Measurements from ENCODE around the gene ASMTL. TPM values are rescaled to one million over a fixed set of nuclear protein-coding genes. Genes with fewer than 3 reads are reported as not detected.
"Not testable (repeated sequence)": the region's sequence is repeated elsewhere in the genome, so short reads cannot be mapped to it uniquely, and the experiment has no call there.

The ASMTL gene
- total RNA-seq, 1 donor from 2014 or later = 27.1 TPM

DNA sequence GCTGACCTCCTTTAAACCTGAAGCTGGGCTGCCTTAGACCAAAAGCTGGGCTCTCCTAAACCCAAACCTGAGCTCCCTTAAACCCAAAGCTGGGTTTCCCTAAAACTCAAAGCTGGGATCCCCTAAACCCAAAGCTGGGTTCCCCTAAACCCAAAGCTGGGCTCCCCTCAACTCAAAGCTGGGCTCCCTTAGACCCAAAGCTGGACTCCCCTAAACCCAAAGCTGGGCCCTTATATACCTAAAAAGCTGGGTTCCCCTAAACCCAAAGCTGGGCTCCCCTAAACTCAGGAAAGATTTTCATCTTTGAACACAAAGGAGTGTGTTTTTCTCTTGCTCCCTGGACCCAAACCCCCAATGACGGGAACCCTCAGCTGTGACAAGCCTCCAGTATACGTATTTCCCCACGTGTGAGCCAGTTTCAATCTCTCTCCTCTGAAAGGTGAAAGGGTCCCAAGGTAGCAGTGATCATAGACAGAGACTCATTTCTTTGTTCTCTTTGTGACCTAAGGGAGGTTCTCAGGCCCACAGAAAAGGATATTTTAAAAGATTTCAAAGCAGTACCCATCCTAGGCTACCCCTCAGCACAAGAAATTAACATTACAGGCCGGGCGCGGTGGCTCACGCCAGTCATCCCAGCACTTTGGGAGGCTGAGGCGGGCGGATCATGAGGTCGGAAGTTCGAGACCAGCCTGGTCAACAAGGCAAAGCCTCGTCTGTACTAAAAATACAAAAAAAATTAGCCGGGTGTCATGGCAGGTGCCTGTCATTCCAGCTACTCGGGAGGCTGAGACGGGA is 31.3 kb upstream of the ASMTL start:
- TF ChIP-seq CTCF (IDR thresholded peaks at IDR 0.05) = no peak
- H3K4me3 ChIP-seq = no peak overlapping the region
- peak in 1 of 2 donors; percentile 33 for DNase-seq (ENCODE audit: low spot score in 2 of 2)
- H3K36me3 ChIP-seq = no peaks in the 10 kb centered on the region
- H3K9me3 ChIP-seq = no peaks in the 10 kb centered on the region
- no peaks in the 10 kb centered on the region for H3K27me3 ChIP-seq
- H3K27ac ChIP-seq = no peak overlapping the region
- H3K4me1 ChIP-seq = no peaks in the 10 kb centered on the region
- intact Hi-C loops (cut with DNase I) = no loop called here

- H3K9me3 ChIP-seq; H3K27me3 ChIP-seq; H3K4me1 ChIP-seq; DNase-seq (ENCODE audit: low spot score in 2 of 2); intact Hi-C loops (cut with DNase I); H3K27ac ChIP-seq; H3K4me3 ChIP-seq; H3K36me3 ChIP-seq: not testable (repeated sequence)
Measured at GRCh38 chrX:1482530-1482928, 29.8 kb upstream of the ASMTL start.

GRCh38 chrX:1481636-1482529 is 29.2 kb upstream of the ASMTL start:
- Histone ChIP-seq H3K4me3 (no peak overlapping the region), H3K27ac (peak overlapping the region in 1 of 2 donors; percentile 28), H3K36me3 (no peaks in the 10 kb centered on the region), H3K4me1 (no peaks in the 10 kb centered on the region), H3K9me3 (no peaks in the 10 kb centered on the region), H3K27me3 (no peaks in the 10 kb centered on the region)
- TF ChIP-seq CTCF (IDR thresholded peaks at IDR 0.05) = no peak
- intact Hi-C loops (cut with DNase I) = no loop called here
- peak; percentile 53 to 80 for DNase-seq (ENCODE audit: low spot score in 2 of 2)

DNA sequence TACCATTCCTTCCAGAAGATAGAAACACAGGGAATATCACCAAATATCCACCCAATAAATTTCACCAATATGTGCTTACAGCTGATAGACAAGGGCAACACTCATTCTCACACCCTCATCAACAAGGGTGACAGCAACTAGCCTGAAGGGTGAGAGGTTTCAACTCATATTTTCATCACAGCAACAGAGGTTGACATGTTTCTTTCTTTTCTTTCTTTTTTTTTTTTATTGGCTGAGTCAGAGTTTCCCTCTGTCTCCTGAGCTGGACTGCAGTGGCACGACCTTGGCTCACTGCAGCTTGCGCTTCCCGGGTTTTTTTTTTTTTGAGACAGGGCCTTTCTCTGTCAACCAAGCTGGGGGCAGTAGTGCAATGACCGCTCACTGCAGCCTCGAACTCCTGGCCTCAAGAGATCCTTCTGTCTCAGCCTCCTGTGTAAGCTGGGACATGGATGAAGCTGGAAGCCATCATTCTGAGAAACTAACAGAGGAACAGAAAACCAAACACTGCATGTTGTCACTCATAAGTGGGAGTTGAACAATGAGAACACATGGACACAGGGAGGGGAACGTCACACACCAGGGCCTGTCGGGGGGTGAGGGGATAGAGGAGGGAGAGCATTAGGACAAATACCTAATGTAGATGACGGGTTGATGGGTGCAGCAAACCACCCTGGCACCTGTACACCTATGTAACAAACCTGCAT is 27.5 kb upstream of the ASMTL start:
- H3K27ac ChIP-seq = no peak overlapping the region
- peak in 1 of 2 donors; percentile 19 for DNase-seq (ENCODE audit: low spot score in 2 of 2)
- H3K4me1 ChIP-seq = no peaks in the 10 kb centered on the region
- H3K36me3 ChIP-seq = no peaks in the 10 kb centered on the region
- TF ChIP-seq CTCF (IDR thresholded peaks at IDR 0.05) = no peak
- H3K9me3 ChIP-seq = no peaks in the 10 kb centered on the region
- no peaks in the 10 kb centered on the region for H3K27me3 ChIP-seq
- intact Hi-C loops (cut with DNase I) = no loop called here
- H3K4me3 ChIP-seq = no peak overlapping the region

- H3K27me3 ChIP-seq = no peaks in the 10 kb centered on the region
- H3K36me3 ChIP-seq = no peaks in the 10 kb centered on the region
- DNase-seq (ENCODE audit: low spot score in 2 of 2) = no peak
- intact Hi-C loops (cut with DNase I) = no loop called here
- no peaks in the 10 kb centered on the region for H3K4me1 ChIP-seq
- H3K4me3 ChIP-seq = no peak overlapping the region
- no peak overlapping the region for H3K27ac ChIP-seq
- no peak for TF ChIP-seq CTCF (IDR thresholded peaks at IDR 0.05)
- H3K9me3 ChIP-seq = no peaks in the 10 kb centered on the region
Measured at GRCh38 chrX:1477801-1478458, 25.2 kb upstream of the ASMTL start.

All from ascending aorta (tissue), 2 donors.